SK-N-MC (cell line): ENCODE measurements around the gene ZNF79.

Source experiments
- EZH2 ChIP-seq: fragments of 200-600 bp; sonication (generic); IDR thresholded peaks from one replicate; pipeline ENCODE4 v1.6.1; 2017; ENCODE audit warnings: antibody characterized with exemption
- FOXP2 ChIP-seq: optimal IDR thresholded peaks from 2 replicates; pipeline ENCODE3; 2011; ENCODE audit warnings: mild to moderate bottlenecking, moderate library complexity; ENCODE audit not compliant: insufficient read depth; ENCODE audit errors: extremely low read length, control extremely low read depth

DNA sequence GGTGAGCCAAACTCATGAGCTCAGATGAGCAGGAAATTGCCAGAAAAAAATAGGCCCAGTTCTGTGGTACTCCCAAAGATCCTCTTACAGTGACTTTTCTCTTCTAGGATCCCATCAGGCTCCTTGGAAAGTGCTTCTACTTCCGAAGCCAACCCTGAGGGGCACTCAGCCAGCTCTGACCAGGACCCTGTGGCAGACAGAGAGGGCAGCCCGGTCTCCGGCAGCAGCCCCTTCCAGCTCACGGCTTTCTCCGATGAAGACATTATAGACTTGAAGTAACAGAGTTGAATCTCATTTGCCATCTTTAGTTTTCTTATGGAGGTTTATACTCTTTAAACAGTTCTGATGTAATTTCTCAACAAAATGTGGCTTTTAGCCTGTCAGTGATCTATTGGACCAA lies 31.2 kb upstream of the ZNF79 start:
- no peak for TF ChIP-seq EZH2
- TF ChIP-seq FOXP2, result no peak
